K562 (cell line): Measurements from ENCODE around the gene FRMD5. TPM values are rescaled to one million over a fixed set of nuclear protein-coding genes. Genes with fewer than 3 reads are reported as not detected.
A peak's percentile ranks its signal among the peaks of the same experiment; 100 is the strongest.

ENCODE experiments used
- HEY1 ChIP-seq: fragments of 250-450 bp; sonication (Bioruptor Pico); IDR thresholded peaks from 2 replicates; pipeline ENCODE4 v1.5.0; 2020; ENCODE audit warnings: mild to moderate bottlenecking, moderate library complexity, borderline replicate concordance
- PRPF4 ChIP-seq: fragments of 200-400 bp; formaldehyde crosslinking; IDR thresholded peaks from one replicate; pipeline ENCODE4 v1.6.1; 2017; ENCODE audit warnings: low read length, low read depth, mild to moderate bottlenecking; ENCODE audit not compliant: insufficient read depth, poor library complexity, severe bottlenecking
- TEAD4 ChIP-seq, 2 experiments: sonication (generic) in 1 of 2; formaldehyde crosslinking in 1 of 2; IDR thresholded peaks; 2 replicates each; pipeline versions ENCODE4 v1.6.1 to v1.8.0; 2012 to 2022; ENCODE audit warnings: borderline replicate concordance in 1 of 2, inconsistent platforms in 1 of 2, low read length in 1 of 2, mild to moderate bottlenecking in 1 of 2, missing genetic modification reagents in 1 of 2
- ZNF695 ChIP-seq: fragments of 450-650 bp; formaldehyde crosslinking; IDR thresholded peaks from 2 replicates; pipeline ENCODE4 v1.4.0; 2020; ENCODE audit warnings: mild to moderate bottlenecking, moderate library complexity
- polyA plus RNA-seq, 8 experiments: library from polyadenylated mRNA; depleted of rRNA in 4 of 8; stranded (reverse) in 5 of 8; unstranded in 3 of 8; fragments of >200 nt; fragmentation: Nextera tagmentation in 2 of 8; fragmentation: Illumina TruSeq in 1 of 8; extraction: Ambion mirVana in 2 of 8; extraction: Trizol in 1 of 8; gene quantifications; 2 replicates each; pipeline versions ENCODE4 v1.2.1 to v1.2.3, GENCODE V29; 2011 to 2014; ENCODE audit warnings: inconsistent platforms in 1 of 8, missing spikeins in 1 of 8
- total RNA-seq, 7 experiments: library from RNA; depleted of rRNA in 6 of 7; stranded (reverse); fragments of >200 nt in 6 of 7; fragmentation: Illumina TruSeq in 2 of 7; extraction: Trizol in 2 of 7; gene quantifications; 2 replicates each; pipeline versions ENCODE4 v1.2.1 to v1.2.3, GENCODE V29; 2011 to 2021; ENCODE audit warnings: low replicate concordance in 1 of 7
- TF ChIP-seq, protein P1 (sequence below): fragments of 250-450 bp; sonication (Bioruptor Pico); IDR thresholded peaks from 2 replicates; pipeline ENCODE4 v1.4.0; 2020; ENCODE audit warnings: mild to moderate bottlenecking, moderate library complexity, borderline replicate concordance
- TF ChIP-seq, protein P2 (sequence below), 2 experiments: fragments of 450-650 bp in 1 of 2; sonication (generic) in 1 of 2; formaldehyde crosslinking in 1 of 2; IDR thresholded peaks; 2 replicates each; pipeline versions ENCODE4 v1.7.1 to v1.9.0; 2016 to 2022; ENCODE audit warnings: inconsistent platforms in 1 of 2, mild to moderate bottlenecking in 1 of 2, missing genetic modification reagents in 1 of 2
- TF ChIP-seq, protein P3 (sequence below): fragments of 450-650 bp; IDR thresholded peaks from 2 replicates; pipeline ENCODE4 v1.7.1; 2018; ENCODE audit warnings: mild to moderate bottlenecking, low read depth; ENCODE audit not compliant: partially characterized antibody
- TF ChIP-seq, protein P4 (sequence below): sonication (generic); IDR thresholded peaks from 2 replicates; pipeline ENCODE4 v1.6.1; 2016

The FRMD5 gene
- total and polyA plus RNA-seq, 9 of the 15 experiments (the other 6 are each of a cell fraction or from before 2014, with no cell fraction given) = 0.13 to 0.38 TPM; not detected in 7

DNA sequence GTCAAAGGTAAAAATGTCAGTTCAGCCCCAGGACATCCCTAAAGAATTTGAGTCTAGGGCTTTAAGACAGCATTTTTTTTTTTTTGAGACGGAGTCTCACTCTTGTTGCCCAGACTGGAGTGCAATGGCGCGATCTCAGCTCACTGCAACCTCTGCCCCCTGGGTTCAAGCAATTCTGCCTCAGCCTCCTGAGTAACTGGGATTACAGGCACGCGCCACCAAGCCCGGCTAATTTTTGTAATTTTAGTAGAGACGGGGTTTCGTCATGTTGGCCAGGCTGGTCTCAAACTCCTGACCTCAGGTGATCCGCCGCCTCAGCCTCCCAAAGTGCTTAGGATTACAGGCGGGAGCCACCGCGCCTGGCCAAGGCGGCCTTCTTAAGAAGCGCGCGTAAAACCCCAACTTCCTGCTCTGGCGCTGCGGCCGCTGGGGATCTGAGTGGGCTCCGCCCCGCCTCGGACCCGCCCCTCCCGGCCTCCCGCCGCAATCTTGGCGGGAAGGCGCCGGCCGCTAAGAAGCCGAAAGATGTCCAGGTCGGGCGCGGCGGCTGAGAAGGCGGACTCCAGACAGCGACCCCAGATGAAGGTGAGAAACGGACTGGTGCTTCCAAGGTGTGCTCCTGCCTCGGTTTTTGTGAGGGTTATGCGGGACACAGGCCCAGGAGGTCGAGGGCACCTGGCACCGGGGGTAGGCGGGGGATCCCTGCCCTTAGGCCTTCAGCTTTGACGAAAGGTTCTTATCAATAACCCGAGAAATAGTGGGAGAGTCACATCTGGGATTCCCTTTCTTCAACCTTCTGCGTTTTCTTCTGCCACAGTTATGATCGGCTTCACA, 368.3 kb downstream of the FRMD5 start, which contains the start of gene WDR76 (continued):
- TF ChIP-seq, protein P1, sequence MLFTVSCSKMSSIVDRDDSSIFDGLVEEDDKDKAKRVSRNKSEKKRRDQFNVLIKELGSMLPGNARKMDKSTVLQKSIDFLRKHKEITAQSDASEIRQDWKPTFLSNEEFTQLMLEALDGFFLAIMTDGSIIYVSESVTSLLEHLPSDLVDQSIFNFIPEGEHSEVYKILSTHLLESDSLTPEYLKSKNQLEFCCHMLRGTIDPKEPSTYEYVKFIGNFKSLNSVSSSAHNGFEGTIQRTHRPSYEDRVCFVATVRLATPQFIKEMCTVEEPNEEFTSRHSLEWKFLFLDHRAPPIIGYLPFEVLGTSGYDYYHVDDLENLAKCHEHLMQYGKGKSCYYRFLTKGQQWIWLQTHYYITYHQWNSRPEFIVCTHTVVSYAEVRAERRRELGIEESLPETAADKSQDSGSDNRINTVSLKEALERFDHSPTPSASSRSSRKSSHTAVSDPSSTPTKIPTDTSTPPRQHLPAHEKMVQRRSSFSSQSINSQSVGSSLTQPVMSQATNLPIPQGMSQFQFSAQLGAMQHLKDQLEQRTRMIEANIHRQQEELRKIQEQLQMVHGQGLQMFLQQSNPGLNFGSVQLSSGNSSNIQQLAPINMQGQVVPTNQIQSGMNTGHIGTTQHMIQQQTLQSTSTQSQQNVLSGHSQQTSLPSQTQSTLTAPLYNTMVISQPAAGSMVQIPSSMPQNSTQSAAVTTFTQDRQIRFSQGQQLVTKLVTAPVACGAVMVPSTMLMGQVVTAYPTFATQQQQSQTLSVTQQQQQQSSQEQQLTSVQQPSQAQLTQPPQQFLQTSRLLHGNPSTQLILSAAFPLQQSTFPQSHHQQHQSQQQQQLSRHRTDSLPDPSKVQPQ (CRISPR knock-in tag) = no peak
- TF ChIP-seq, protein P2, sequence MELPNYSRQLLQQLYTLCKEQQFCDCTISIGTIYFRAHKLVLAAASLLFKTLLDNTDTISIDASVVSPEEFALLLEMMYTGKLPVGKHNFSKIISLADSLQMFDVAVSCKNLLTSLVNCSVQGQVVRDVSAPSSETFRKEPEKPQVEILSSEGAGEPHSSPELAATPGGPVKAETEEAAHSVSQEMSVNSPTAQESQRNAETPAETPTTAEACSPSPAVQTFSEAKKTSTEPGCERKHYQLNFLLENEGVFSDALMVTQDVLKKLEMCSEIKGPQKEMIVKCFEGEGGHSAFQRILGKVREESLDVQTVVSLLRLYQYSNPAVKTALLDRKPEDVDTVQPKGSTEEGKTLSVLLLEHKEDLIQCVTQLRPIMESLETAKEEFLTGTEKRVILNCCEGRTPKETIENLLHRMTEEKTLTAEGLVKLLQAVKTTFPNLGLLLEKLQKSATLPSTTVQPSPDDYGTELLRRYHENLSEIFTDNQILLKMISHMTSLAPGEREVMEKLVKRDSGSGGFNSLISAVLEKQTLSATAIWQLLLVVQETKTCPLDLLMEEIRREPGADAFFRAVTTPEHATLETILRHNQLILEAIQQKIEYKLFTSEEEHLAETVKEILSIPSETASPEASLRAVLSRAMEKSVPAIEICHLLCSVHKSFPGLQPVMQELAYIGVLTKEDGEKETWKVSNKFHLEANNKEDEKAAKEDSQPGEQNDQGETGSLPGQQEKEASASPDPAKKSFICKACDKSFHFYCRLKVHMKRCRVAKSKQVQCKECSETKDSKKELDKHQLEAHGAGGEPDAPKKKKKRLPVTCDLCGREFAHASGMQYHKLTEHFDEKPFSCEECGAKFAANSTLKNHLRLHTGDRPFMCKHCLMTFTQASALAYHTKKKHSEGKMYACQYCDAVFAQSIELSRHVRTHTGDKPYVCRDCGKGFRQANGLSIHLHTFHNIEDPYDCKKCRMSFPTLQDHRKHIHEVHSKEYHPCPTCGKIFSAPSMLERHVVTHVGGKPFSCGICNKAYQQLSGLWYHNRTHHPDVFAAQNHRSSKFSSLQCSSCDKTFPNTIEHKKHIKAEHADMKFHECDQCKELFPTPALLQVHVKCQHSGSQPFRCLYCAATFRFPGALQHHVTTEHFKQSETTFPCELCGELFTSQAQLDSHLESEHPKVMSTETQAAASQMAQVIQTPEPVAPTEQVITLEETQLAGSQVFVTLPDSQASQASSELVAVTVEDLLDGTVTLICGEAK (IDR thresholded peaks at IDR 0.05) = 0 out of 2 replicates have a peak, but pooled peaks have one; percentile 7
- TF ChIP-seq, protein P2 (CRISPR knock-in tag; IDR thresholded peaks at IDR 0.05) = no peak
- TF ChIP-seq, protein P3, sequence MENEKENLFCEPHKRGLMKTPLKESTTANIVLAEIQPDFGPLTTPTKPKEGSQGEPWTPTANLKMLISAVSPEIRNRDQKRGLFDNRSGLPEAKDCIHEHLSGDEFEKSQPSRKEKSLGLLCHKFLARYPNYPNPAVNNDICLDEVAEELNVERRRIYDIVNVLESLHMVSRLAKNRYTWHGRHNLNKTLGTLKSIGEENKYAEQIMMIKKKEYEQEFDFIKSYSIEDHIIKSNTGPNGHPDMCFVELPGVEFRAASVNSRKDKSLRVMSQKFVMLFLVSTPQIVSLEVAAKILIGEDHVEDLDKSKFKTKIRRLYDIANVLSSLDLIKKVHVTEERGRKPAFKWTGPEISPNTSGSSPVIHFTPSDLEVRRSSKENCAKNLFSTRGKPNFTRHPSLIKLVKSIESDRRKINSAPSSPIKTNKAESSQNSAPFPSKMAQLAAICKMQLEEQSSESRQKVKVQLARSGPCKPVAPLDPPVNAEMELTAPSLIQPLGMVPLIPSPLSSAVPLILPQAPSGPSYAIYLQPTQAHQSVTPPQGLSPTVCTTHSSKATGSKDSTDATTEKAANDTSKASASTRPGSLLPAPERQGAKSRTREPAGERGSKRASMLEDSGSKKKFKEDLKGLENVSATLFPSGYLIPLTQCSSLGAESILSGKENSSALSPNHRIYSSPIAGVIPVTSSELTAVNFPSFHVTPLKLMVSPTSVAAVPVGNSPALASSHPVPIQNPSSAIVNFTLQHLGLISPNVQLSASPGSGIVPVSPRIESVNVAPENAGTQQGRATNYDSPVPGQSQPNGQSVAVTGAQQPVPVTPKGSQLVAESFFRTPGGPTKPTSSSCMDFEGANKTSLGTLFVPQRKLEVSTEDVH = peak; percentile 99
- TF ChIP-seq TEAD4 (IDR thresholded peaks at IDR 0.05; ENCODE audit: low read length) (no peak), TEAD4 (CRISPR knock-in tag; IDR thresholded peaks at IDR 0.05; ENCODE audit: borderline replicate concordance) (no peak), PRPF4 (no peak), ZNF695 (CRISPR knock-in tag) (no peak), HEY1 (CRISPR knock-in tag) (no peak)
- TF ChIP-seq, protein P4, sequence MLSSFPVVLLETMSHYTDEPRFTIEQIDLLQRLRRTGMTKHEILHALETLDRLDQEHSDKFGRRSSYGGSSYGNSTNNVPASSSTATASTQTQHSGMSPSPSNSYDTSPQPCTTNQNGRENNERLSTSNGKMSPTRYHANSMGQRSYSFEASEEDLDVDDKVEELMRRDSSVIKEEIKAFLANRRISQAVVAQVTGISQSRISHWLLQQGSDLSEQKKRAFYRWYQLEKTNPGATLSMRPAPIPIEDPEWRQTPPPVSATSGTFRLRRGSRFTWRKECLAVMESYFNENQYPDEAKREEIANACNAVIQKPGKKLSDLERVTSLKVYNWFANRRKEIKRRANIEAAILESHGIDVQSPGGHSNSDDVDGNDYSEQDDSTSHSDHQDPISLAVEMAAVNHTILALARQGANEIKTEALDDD = no peak
